NCI-H82 treated with DMSO at 0.1 percent for 48 hours (cell line): Measurements from ENCODE around the gene AFTPH.

Experiments used
- DNase-seq: peaks from one replicate; lab custom pipeline; 2025; ENCODE audit not compliant: unreplicated experiment; lab: John Stamatoyannopoulos, UW

Gene AFTPH

DNA sequence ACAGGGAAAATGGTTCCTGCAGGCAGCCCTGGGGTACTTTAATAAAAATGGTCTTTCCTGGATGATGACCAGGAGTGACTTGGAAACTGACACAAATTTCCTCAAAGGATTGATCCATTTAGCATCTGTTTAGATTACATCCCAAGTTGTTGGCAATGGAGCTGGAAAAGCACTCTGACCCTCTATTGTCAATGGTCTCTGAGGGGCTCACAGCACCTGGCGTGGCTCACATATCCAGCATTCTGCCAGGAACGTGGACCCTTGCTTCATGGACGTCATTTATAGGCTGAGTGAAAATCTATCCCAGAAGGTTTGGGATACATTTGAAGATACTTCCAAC, 85.8 kb downstream of the AFTPH start:
- no peak for DNase-seq

DNA sequence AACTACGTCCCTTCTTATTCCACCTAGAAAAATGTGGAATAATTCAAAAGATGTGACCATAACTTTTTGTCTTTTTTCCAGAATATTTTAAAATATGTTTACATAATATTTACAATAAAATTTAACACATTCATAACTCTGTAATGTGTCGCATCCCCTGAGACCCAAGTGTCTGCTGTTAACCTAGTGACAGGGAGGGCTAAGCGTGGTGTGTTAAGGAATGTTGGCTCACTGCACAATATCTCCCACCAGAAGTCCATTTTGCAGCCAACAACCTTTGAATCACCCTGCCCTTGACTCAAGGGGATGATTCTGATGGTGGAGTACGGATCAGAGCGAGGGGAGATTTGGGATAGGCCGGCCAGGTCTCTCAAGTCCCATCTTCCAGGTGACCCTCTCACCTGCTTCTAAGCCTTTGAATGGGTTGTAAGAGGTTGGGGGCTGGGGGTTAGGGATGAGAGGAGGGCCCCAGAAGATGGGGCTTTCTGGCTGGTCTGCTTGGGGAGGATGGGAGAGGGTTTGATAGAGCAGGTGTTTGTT, 86.3 kb downstream of the AFTPH start:
- DNase-seq, result no peak

DNA sequence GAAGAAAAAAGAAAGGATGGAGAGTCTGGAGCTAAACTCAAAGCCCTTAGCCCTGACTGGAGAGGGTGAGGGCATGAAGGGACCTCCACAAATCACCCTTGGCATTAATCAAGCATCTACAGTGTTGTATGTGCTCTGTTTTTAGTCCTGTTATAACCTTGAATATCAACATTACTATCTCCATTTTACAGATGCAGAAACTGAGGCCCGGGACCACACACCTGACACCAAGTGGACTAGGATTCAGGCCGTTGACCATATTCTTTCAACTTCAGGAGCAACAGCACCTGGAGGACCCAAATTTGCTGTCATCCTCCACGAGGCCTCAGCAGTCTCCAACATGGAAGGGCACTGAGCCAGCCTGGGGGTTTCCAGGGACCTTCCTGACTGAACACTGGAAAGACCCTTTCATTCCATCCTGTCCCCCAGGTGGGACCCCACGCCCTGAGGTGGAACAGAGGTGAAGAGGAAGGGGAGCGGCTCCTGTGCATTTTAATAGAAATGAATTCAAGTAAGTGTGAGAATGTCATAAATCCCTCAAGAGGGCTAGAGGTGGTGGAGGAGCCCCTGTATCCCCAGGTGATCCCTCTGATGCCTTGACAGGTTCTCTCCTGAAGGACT, 88.6 kb downstream of the AFTPH start:
- no peak for DNase-seq

DNA sequence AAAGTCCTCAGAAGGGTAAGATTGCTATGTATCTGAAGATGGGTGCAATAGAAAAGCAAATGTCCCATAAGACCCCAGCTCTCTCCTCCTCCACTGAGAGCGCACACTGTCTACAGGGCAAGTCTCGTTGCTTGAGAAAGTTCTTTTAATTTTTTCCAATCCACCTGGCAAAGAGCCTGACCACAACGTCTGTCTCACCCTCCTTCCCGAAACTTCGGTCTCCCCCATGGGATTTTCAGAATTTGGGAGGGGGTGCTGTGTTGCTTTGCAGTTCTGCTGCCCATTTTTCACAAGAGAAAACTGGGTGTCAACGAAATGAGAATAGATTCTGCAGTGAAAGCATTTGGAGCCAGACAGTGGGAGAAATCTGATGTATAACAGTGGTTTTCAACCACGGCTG, 89.1 kb downstream of the AFTPH start:
- no peak for DNase-seq

DNA sequence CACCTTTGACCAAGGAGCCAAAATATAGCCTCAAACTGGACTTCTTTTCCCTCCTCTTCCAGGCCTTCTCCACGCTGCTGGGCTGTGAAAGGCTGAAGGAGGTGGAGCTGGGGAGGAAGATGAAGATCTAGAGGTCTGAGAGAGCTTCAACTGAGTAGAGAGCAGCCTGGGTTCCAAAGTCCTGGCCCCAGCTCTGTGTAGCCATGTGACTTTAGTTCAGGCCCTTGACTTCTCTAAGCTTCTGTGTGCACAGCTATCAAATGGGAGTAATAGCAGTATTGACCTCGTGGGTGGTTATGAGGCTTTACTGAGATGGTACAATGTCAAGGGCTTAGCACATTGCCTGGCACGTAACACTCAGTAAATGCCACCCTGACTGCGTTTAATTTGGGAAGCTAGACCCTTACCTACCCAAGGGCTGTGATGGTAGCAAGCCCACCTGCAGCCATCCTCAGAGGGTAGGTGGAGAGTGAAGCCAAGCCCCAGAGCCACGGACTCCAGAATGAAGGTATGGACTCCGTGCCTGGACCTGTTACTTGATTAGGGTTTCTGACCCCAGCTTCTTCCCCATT, 91.2 kb downstream of the AFTPH start:
- DNase-seq, result no peak

DNA sequence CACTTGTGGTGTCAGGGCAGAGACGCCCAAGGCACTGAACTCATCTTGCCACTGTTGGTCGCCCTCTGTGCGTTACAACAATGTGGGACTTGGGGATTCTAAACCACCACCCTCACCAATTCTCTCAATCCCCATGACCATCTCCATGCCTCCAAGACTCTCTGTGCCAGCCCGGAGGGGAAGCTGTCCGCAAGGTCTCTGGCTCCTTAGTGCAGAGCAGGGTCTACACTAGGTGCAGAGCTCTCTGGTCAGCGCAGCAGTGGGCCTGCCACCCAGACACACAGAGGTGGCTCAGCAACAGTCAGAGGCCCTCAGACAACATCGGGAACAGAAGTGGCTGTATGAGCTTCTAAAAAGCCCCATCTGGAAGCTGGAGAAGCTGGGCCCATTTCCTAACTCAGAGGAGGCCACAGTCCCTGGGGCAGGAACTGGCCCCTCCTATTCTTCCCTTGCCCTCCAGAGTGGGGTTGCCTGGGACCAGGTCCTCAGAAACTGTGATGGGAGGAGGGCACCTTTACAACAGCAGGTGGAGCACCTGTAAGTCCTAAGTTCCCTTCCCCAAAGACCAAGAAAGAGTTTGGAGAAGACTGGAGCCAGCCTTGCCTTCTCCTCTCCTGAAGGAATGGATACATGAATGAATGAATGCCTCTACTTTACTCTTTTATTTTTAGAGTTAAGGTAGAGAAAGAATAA, 91.9 kb downstream of the AFTPH start:
- DNase-seq, result no peak

DNA sequence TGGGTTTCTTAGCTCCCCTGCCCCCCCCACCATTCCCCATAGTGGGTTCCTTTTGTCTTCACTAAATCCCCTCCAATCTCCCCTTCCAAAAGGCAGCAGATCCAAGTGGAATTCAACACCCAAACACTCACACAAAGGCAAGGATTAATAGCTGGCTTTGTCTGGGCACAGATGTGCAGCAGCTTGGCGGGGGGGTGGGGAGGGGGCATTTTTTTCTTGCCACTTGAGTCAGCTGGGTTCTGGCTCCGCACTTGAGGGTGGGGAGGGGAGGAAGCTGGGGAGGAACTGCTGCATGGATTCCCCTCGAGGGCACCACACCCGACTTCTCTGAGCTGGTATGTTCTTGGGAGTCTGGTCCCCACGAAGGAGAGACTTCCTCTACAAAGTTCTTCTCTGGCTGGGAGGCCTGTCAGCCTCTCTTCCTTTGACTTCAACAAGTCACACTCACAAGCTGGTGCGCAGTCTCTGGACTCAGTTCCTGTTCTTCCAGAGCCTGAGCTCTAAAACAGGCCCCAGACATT, 93.6 kb downstream of the AFTPH start:
- peak; percentile 85 for DNase-seq

DNA sequence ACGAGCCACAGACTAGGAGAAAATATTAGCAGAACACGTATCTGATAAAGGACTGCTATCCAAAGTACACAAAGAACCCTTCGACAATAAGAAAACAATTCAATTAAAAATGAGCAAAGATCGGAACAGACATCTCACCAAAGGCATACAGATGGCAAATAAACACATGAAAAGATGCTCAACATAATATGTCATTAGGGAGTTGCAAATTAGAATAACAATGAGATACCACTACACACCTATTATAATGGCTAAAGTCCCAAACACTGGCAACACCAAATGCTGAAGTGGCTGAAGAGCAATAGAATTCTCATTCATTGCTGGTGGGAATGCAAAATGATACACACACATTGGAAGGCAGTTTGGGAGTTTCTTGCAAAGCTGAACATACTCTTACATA, 96.5 kb downstream of the AFTPH start:
- no peak for DNase-seq

DNA sequence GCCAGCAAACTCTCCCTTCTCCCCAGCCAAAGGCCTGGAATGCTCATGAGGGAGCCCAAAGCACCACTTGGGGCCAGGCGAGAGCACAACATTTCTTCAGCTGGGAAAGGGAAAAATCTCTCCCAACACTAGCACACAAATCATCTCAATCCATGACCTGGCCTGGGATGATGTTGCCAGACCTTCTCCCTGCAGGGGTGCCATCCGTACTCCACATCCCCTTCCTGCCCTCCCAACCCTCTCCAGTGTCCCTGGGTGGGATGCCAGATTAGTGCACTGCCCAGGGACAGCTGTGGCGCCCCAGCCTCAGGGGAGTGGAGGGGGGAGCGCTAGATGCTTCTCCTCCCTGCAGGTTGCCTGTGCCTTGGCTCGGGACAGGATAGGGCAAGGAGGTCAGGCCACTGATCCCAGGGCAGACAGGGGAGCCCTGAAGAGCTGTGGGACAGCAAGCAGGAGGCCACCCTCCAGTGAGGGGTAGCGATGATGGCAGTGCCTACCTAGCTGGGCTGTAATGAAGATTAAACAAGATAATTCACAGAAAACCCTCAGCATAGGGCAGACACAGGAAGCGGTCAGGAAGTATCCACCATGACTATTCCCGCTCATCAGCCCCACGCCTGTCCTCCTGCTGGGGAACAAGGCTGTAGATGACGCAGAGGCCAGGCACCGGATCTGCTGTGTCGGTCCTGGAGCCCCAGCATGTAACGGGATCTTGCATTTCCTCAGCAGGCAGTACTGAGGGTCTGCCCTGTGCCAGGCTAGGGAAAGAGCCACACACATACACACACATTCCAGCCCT, 98.5 kb downstream of the AFTPH start:
- no peak for DNase-seq

DNA sequence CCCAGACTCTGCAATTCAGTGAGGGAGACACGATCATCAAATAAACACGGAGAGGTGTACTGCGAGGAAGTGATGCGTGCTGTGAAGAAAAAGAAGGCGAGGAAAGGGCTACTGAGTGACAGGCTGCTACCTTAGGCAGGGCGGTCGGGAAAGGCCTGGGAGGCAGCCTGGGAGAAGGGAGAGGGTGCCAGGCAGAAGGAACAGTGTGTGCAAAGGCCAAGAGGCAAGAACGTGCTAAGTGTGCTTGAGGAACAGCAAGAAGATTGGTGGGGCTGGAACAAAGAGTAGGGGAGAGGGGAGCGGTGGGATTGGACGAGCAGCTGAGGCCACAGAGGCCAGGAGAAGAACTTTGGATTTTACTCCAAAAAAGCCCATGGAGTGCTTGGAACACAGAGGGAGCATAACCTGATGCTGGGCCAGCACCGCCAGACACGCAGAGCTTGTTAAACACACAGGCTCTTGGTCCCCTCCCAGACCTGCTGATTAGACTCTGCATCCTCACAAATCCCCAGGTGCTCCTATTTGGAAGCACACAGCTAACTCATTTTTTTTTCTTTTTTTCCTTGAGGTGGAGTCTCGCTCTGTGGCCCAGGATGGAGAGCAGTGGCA, 99.2 kb downstream of the AFTPH start:
- no peak for DNase-seq

DNA sequence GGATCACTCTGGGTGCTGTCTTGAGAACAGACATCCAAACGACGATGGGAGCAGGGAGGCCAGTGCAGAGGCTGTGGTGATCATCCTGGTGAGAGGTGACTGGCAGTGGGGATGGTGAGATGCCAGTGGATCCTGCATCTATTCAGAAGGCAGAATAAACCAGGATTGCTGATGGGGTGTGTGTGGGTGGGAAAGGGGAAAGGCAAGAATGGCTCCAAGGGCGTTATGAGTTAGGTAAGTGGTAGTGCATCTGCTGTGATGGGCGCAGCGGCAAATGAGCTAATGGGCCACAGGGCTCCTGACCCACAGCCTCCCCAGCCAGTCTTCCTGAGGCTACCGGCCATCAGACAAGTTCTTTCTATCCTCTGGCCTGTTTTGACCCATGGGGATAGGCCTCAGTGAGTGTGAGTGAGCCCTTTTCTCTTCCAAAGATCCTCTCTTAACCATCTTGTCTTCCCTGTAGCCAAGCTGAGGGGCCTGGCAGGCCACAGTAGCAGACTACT, 100.0 kb downstream of the AFTPH start:
- no peak for DNase-seq

DNA sequence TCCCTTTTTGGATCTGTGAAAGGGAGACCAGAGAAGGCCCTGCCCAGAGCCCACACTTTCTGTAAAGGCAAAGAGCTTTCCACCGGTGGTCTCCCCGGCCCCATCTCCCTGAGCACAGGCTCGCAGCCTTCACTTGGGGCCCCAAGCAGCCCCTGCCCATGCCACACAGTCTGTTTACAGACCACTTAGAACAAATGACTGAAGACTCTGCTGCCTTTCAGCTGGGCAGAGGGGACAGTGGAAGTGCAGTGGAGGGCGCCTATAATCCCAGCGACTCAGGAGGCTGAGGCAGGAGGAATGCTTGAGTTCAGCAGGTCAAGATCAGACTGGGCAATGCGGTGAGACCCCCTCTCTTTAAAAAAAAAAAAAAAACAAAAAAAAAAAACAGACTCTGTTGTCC, 100.7 kb downstream of the AFTPH start:
- DNase-seq, result no peak

DNA sequence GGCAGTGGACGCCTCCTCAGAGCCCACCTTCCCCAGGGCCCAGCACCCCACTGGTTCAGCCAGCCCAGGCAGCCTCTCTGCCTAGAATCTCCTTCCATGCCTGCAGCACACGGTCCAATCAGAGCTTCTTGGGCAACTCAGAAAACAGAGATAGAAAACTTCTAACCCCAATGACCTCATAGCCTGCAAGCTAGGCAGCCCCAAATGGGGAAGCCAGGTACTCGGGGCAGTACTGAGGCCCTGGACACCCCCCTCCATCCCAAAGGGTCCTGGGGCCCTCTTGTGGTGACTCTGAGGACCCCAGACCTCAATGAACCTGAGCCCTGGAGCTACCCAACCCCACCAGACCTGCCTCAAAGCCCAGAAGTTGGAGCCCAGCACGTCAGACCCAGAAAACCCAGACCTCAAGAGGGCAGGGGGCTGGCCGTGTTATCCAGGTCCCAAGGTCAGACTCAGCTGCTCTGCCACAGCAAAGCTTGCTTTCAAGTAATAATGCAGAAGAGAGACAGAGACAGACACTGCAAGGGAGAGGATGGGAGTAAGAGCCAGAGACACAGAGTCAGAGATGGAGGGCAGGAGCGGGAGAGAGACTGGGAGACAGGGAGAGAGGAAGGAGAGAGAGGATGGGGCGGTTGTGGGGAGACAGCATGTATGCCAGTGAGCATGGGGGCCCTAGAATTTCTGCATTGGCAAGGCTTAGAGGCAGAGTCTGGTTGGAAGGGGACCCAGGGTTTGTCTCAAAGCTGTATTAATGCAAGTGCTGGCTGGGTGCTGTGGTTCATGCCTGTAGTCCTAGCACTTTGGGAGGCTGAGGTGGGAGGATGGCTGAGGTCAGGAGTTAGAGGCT, 101.4 kb downstream of the AFTPH start:
- DNase-seq, result no peak

DNA sequence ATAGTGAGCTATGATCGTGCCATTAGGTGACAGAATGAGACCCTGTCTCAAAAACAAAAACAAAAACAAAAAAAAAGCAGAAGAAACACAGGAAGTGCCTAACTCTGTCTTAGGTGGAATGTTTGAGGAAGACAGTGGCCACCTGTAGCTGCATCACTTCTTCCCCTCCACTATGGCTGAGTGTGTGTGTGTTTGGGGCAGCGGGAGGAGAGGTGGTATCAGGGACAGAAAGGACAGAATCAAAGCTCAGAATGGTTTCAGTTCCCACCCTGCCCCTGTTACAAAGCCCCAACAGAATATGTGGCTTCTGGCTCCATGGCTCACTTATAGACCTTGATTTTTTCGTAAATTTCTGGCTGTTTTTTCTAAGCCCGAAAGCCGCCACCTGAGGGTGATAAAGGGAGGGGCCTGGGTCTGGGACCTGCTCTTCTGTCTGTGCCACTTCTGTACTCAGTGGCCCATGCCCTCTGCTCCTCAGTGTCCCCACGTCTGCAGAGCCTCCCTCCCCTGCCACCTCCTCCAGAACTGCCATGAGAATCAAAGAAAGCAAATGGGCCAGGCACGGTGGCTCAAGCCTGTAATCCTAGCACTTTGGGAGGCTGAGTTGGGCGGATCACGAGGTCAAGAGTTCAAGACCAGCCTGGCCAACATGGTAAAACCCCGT, 102.2 kb downstream of the AFTPH start:
- DNase-seq, result no peak

DNA sequence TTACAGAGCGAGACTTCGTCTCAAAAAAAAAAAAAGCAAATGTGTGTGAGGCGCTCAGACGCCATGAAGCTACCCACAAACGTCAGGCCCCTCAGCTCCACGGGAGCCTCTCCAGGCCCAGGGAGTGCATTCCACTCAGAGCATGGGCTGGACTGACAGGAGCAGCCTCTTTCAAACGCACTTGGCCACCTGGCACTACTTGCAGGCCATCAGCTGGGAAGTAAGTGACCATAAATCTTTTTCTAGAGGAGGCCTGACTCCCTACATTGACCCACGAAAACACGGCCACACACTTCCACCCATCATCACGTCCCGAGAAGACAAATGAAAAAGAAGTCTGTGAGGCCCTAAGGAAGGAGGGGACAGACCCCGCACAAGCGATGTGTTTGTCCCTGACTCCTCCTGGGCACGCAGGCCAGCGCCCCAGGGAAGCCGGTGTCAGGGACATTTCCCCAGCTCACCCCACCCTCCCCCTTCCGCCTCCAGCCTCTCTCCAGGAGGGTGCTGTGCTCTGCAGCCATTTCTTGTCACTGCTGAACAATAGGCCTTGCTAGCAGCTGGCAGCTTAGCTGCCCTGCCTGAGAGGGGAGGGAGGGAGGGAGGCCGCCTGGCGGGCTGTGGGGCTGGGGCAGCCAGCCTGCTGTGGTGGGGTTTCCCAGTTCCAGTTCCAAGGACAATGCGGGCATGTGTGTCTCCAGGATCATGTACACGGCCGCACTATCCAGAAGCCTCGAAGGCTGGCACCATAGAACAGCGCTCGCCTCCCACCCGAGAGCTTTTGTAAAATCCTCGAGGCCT, 103.0 kb downstream of the AFTPH start:
- peak; percentile 59 for DNase-seq

DNA sequence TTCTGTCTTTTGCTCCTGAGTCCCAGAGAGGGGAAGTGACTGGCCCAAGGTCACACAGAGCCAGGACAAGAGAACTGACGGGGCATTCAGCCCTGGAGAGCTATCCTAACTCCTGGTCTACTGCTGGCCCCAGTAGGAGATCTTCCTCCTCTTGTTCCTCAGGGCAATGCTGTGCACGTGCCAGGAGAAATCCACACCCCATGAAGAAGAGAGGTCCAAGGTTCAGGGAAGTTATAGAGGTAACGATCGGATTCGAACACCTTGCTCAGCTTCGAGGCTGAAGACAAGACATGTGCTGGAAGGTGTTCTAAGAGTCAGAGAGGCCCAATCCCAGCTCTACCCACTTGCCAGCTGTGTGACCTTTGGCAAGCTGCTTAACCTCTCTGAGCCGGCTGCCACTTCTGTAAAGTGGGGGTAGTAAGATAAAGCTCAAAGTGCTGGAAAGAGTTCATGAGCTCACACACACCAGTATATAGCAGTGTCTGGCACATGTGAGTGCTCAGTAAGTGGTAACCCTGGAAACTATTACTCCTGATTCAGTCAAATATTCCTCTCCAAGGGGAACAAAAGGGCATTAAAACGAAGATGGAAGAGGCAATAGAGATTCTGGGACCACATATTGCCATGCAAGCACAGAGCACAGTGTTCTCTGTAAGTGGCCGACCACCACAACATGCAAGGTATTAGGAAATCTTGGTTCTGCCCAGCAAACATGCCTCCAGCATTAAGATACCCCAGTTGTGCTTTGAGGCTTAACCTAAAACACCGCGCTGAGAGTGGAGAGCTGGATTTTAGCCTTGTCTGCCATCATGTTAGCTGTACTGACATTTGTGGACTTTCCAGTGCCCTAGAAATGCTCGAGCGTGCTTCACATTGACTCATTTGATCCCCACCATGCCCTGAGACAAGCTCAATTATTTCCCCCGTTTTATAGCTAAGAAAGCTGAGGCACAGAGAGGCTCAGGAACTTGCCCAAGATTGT, 104.0 kb downstream of the AFTPH start:
- DNase-seq, result no peak

DNA sequence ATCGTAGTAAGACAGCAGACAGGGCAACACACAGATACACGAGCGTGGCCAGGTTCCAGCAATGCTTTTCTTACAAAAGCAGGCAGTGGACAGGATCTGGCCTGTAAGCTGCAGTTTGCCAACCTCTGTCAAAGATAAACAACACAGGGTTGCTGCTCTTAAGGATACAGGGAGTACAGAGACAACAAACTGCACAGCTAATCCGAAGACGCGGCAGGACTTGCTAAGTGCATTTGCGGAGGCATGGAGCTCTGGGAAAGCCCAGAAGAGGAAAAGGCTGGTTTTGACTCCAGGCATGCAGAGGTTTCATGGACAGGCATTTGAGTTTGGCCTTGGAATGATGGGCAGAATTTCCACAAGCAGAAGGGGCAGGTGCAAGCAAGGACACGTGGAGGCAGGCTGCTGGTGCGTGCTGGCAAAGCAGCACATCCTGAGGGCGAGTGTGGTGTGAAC, 105.2 kb downstream of the AFTPH start:
- no peak for DNase-seq
